Cardiac muscle cell (in vitro differentiated cells and primary cell): ENCODE measurements around the gene AP1G1. TPM values are rescaled to one million over a fixed set of nuclear protein-coding genes. Genes with fewer than 3 reads are reported as not detected.

Experiments
- DNase-seq, 2 donors: peaks; one replicate each; pipeline versions ENCODE4 v3.0.0 to v3.0.0-alpha.2; 2010 to 2017; ENCODE audit warnings: low read depth in 1 of 2, low spot score in 1 of 2
- H3K27ac ChIP-seq: fragments of 200-600 bp; sonication (generic); 2 replicates; pipeline ENCODE4 v1.5.1; 2016
- H3K27me3 ChIP-seq: fragments of 200-600 bp; sonication (generic); 2 replicates; pipeline ENCODE4 v1.6.0; 2016; ENCODE audit warnings: control low read depth
- H3K36me3 ChIP-seq: fragments of 200-600 bp; sonication (generic); 2 replicates; pipeline ENCODE4 v1.5.1; 2016; ENCODE audit warnings: control low read depth
- H3K4me1 ChIP-seq: fragments of 200-600 bp; sonication (generic); 2 replicates; pipeline ENCODE4 v1.8.1; 2017; ENCODE audit warnings: low read depth, mild to moderate bottlenecking, mixed run types
- H3K4me3 ChIP-seq: fragments of 200-600 bp; sonication (generic); 2 replicates; pipeline ENCODE4 v1.5.1; 2016; ENCODE audit warnings: mild to moderate bottlenecking
- H3K9me3 ChIP-seq: fragments of 200-600 bp; sonication (generic); 2 replicates; pipeline ENCODE4 v1.5.1; 2017; ENCODE audit warnings: low read depth, mild to moderate bottlenecking, control low read depth
- CTCF ChIP-seq: IDR thresholded peaks from 2 replicates; pipeline ENCODE4 v1.5.1; 2012; ENCODE audit warnings: low read depth, mild to moderate bottlenecking, low read length
- polyA plus RNA-seq: library from polyadenylated mRNA; unstranded; fragments of >200 nt; fragmentation: Nextera tagmentation; extraction: Ambion mirVana; gene quantifications from 2 replicates; pipeline ENCODE4 v1.2.1, GENCODE V29; 2016
- total RNA-seq: library from RNA; depleted of rRNA; stranded (reverse); fragments of >200 nt; gene quantifications from 2 replicates; pipeline ENCODE4 v1.2.3, GENCODE V29; 2016

Gene AP1G1
- total and polyA plus RNA-seq, 2 experiments from 2014 or later: 14.7 to 69.0 TPM

DNA sequence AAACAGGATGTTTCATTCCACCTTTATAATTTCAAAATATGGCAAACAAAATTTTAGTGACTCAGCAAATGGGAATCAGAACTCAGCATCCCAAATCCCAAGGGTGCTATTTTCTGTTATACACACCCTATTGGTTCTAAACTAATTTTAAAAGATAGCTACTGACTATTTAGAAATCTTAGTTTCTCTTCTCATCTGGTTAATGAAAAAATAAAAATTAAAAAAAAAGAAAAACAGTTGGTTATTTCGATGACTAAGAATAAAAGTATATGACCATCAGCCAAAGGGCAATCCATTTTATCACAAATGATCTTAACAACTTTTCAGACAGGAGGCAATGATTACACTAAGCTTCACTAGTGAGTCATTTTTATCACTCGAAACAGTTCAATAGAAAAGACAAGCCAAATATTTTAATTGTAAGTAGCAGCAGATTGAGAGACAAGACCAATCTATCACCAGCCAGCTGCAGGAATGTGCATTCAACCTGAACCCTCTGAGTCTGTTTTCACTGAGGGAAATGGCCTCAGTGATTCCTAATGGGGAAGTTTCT is 99.3 kb downstream of the AP1G1 start:
- peak in 1 of 2 donors; percentile 37 for DNase-seq
- Histone ChIP-seq H3K27me3 (no peaks in the 10 kb centered on the region), H3K4me1 (no peaks in the 10 kb centered on the region), H3K9me3 (no peaks in the 10 kb centered on the region), H3K4me3 (no peak overlapping the region), H3K27ac (no peak overlapping the region), H3K36me3 (no peaks in the 10 kb centered on the region)
- no peak for TF ChIP-seq CTCF

GRCh38 chr16:71708696-71709095 is 99.9 kb downstream of the AP1G1 start:
- Histone ChIP-seq H3K4me1 (no peaks in the 10 kb centered on the region), H3K36me3 (no peaks in the 10 kb centered on the region), H3K9me3 (no peaks in the 10 kb centered on the region), H3K27ac (no peak overlapping the region), H3K27me3 (no peaks in the 10 kb centered on the region), H3K4me3 (no peak overlapping the region)
- TF ChIP-seq CTCF: no peak
- no peak for DNase-seq

DNA sequence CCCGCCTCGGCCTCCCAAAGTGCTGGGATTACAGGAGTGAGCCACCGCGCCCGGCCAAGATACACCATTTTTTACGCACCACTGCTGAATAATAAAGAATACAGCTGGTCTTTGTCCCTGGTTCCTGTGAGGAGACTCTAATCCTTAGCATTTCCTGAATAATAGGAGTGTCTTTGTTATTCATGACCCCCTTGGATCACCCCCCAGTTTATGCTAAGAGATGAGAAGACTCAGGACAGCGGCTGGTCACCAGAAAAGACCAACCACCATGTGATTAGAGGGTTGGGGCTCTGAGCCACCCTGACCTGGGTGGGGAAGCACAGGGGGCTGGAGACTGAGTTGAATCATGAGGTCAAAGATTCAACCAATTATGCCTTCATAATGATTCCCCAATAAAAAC is 101.4 kb downstream of the AP1G1 start:
- TF ChIP-seq CTCF: no peak
- Histone ChIP-seq H3K36me3 (no peaks in the 10 kb centered on the region), H3K4me1 (no peaks in the 10 kb centered on the region), H3K4me3 (no peak overlapping the region), H3K27me3 (no peaks in the 10 kb centered on the region), H3K9me3 (no peaks in the 10 kb centered on the region), H3K27ac (no peak overlapping the region)
- no peak for DNase-seq

GRCh38 chr16:71706046-71706445 is 102.6 kb downstream of the AP1G1 start:
- Histone ChIP-seq H3K9me3 (no peaks in the 10 kb centered on the region), H3K4me3 (no peak overlapping the region), H3K36me3 (no peaks in the 10 kb centered on the region), H3K27ac (no peak overlapping the region), H3K27me3 (no peaks in the 10 kb centered on the region), H3K4me1 (no peaks in the 10 kb centered on the region)
- DNase-seq: no peak
- TF ChIP-seq CTCF: no peak

GRCh38 chr16:71703333-71703732 is 105.3 kb downstream of the AP1G1 start:
- no peak overlapping the region for H3K27ac ChIP-seq
- DNase-seq: no peak
- no peak overlapping the region for H3K4me3 ChIP-seq
- TF ChIP-seq CTCF: no peak
- H3K9me3 ChIP-seq: no peaks in the 10 kb centered on the region
- no peaks in the 10 kb centered on the region for H3K36me3 ChIP-seq
- H3K27me3 ChIP-seq: no peaks in the 10 kb centered on the region
- no peaks in the 10 kb centered on the region for H3K4me1 ChIP-seq

- Histone ChIP-seq H3K4me3 (no peak overlapping the region), H3K27ac (no peak overlapping the region), H3K36me3 (no peaks in the 10 kb centered on the region), H3K4me1 (no peaks in the 10 kb centered on the region), H3K9me3 (no peaks in the 10 kb centered on the region), H3K27me3 (no peaks in the 10 kb centered on the region)
- DNase-seq: no peak
- no peak for TF ChIP-seq CTCF
Measured at GRCh38 chr16:71700831-71701230, 107.8 kb downstream of the AP1G1 start.
